OCI-LY1 (cell line): Measurements from ENCODE around the gene SNX20.

ENCODE experiments used
- CTCF ChIP-seq: fragments of 200-600 bp; sonication (generic), shearing (Covaris generic); IDR thresholded peaks from 2 replicates; pipeline ENCODE4 v1.5.1; 2017; ENCODE audit warnings: mild to moderate bottlenecking, antibody characterized with exemption, low read length, moderate library complexity, mixed read lengths
- EZH2 ChIP-seq: fragments of 200-600 bp; sonication (generic), shearing (Covaris generic); IDR thresholded peaks from 2 replicates; pipeline ENCODE4 v1.8.0; 2017; ENCODE audit warnings: borderline replicate concordance, mixed run types, mild to moderate bottlenecking, antibody characterized with exemption, low read length, moderate library complexity, mixed read lengths

DNA sequence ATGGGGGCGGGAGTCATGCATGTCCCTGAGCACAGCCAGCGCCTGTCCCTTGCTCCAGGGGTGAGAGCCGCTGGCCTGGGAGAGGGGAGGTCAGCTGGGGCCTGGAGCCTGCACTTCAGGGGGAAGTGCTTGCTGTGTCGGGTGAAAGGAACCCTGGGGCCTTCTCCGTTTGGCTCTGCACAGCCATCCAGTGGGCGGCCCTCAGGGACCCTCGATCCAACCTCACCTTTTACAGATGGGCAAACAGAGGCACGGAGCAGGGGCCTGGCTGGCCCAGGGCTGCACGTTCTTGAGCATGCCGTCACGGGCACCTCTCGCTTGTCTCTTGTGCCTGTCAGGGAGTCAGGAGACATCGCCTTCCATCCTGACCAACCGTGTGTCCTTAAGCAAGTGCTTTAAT is 1.8 kb downstream of the SNX20 start:
- TF ChIP-seq CTCF (no peak), EZH2 (no peak)
